NCI-H2227 (cell line): ENCODE results near the gene SAP30L.

Experiments used
- DNase-seq: peaks from one replicate; lab custom pipeline; 2025; ENCODE audit not compliant: unreplicated experiment; lab: John Stamatoyannopoulos, UW

Gene SAP30L, protein sequence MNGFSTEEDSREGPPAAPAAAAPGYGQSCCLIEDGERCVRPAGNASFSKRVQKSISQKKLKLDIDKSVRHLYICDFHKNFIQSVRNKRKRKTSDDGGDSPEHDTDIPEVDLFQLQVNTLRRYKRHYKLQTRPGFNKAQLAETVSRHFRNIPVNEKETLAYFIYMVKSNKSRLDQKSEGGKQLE

DNA sequence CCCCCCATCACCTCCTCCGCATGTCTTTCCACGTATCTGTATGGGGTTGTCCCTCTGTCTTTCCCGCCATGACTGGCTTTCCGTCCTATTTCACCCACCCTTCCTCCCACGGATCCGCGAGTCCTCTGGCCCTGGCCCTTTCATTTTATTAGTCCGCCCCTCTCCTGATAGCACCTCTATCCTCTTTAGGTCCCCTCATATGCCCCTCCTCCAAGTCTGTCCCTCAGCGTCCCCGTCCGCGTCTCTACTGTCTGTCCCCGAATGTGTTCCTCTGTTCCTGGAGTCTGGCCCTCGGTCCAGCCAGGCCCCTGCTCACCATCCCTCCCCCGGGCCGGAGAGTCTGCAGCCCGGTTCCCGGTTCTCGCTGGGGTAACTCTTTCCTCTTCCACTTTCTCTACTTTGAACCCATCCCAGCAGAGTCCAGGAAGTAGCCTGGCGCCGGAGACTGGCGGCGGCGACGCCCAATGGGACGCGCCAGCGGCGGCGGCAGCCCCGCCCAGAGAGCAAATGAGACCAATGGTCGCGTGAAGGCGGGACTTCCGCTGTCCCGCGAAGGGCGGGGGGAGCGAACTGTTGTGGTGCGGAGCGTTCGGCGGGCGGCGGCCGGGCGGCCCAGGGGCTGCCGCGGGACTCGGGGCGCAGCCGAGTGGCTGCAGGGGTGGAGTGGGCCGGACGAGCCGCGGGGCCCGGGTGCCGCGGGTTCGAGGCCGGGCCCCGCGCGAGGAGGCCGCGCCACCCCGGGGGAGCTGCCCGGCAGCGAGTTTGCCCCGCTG lies at the start of gene SAP30L:
TSS of gene SAP30L (plus strand) at position 576 of the 773 bp plus-strand sequence. CDS start 608 bp downstream, outside the sequence.
- peak; percentile 94 for DNase-seq

DNA sequence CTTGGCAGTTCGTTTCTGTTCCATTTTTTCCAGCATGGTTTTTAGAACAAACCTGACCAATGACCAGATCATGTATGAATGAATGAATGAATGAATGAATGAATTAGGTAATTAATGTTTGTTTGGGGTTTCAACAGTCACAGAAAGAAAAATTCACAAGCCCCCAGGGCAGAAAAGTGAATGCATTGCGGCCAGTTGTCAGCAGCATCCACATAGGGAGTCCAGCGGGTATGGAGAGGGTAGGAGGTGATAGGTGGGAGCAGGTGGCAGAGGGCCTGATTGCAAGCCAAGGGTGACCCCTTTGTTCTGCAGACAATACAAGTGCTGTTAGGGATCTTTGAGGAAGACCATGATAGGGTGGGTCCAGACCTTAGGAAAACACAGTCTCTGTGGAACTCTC lies 49.7 kb upstream of the SAP30L start:
- no peak for DNase-seq

DNA sequence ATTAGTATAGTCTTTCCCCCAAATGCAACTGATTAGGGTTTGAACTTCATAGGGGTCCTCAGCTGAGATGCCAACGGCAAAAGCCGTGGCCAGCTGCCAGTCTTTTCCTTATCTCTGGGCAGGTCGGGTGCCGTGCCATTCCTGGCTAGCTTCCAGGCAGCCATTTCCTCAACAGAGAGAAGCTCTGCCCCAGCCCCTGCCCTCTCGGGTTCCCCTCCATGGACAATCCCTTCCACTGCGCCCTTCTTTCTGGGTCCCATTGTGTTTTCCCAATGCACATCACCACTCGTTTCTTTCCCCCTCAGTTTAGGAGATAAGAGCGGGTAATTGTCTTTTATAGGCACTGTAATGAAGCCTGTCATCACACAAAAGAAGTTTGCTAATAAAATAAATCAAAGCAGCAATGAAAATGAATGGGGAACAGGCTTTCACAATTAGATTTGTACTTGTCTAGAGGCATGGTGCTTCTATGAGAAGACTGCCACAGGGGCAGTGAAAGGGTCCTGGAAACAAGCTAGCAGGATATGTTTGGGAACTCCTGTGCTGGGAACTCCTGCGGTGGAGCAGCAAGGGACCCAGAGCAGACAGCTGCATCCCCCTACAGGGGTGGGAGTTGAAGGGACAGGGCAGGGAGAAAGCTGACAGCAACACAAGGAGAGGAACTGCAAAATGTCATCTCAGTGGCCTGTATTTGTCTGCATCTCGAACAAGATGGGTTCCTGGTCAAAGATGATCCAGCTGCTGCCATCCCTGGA lies 48.0 kb upstream of the SAP30L start:
- peak; percentile 40 for DNase-seq

DNA sequence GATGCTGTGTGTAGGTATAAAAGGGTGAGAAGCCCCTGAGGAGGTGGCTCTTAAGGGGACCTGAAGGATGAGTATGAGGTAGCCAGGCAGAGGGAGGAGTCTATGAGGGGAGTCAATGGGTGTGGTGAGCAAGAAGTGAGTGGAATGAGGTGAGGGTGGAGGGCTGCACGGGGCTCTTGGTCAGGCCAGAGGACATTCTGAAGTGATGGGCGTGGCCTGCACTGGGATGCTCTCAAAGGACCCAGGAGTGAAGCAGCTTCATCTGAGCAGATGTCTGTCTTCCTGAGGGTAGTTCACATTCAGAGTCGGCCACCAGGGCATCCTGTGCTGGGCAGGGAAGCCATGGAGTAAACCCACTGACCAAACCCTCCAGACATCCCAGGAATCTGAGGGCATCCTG lies 45.1 kb upstream of the SAP30L start:
- no peak for DNase-seq

DNA sequence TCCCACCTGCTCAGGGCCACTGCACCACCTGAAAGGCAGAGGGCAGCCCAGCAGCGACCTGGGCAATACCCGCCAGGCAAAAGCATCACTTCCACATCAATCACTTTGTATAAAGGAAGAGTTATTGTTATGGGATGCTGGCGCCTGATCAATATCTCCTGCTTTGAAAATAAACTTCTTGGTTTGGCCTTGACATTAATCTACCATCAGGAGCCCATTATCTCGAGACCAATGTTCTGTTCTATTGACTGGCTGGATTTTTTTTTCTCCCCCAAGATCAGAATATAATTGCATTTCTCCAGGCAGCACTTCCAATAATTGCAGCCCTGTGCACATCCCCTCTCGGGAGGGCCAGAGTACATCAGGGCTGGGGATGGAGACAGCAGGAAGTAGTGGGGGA lies 44.4 kb upstream of the SAP30L start:
- peak; percentile 6 for DNase-seq

DNA sequence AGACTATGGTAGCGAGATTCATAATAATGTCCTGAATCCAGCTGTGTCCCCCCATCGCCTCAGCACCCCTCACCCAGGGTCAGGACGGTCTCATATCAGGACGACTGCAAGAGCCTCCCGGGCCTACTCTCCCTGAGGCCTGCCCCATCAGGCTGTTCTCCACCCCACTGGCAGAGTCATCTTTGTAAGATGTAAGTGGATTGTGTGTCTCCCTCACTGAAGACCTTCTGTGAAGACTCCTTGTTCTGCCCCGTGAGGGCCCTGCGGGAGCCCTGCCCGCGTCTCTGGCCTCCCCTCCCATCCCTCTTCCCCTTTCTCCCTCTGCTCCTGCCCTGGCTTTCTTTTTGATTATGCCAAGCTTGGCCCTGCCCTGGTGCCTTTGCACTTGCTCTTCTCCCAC lies 43.9 kb upstream of the SAP30L start:
- no peak for DNase-seq

DNA sequence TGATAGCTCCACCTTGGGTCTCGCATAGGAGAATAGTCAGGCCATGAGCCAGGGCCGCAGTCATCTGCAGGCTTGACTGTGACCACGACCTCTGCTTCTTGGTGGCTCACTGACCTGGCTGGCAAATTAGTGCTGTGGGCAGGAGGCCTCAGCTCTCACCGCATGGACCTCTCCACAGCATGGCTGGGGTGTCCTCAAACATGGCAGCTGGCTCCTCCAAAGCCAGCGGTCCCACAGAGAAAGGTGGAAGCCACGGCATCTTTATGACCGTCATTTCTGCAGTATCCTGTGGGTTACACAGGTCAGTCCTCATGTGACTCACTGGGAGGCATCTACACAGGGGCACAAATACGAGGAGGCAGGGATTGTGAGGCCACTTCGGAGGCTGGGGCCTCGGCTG lies 43.2 kb upstream of the SAP30L start:
- DNase-seq, result no peak

DNA sequence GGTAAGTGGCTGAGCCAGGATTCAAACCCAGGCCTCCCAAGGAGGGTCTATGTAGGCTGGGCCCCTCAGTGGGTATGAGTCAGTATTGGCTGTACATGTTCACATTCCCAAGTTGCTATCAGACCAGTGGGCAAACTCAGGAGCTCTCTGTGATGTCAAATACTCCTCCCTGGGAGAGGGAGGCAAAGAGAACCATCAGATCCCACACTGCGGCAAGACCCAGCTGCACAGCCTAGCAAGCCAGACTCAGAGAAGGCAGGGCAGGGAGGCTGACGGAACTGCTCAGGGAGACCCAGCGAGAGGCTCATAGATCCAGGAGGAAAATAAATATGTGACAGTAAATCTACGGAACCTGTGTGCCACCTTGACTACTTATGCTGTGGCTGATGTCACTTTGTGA lies 42.6 kb upstream of the SAP30L start:
- DNase-seq, result no peak

DNA sequence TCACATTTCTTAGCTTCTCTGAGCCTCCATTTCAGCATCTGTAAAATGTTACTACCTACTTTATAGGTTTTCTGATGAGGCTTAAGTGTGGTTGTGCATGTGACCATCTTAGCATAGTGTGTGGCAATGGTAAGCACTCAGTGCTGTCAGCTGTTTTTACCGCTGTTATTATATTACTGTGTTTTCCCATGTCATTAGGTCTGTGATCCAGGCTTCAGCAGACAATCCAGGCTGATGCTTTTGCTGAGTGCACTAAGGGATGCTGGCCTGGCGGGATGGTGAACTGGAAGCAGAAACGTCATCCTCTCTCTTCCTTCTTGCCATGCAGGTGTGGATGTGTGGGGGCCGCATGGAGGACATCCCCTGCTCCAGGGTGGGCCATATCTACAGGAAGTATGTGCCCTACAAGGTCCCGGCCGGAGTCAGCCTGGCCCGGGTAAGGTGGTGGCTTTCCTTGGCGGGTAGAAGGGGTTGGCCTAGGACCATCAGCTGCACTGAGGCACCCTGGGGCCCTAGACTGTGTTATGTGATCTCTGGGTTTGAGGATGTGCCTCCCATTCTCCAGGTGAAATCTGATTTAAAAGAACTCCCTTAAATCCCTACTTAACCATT lies 41.9 kb upstream of the SAP30L start:
- DNase-seq, result peak; percentile 14

DNA sequence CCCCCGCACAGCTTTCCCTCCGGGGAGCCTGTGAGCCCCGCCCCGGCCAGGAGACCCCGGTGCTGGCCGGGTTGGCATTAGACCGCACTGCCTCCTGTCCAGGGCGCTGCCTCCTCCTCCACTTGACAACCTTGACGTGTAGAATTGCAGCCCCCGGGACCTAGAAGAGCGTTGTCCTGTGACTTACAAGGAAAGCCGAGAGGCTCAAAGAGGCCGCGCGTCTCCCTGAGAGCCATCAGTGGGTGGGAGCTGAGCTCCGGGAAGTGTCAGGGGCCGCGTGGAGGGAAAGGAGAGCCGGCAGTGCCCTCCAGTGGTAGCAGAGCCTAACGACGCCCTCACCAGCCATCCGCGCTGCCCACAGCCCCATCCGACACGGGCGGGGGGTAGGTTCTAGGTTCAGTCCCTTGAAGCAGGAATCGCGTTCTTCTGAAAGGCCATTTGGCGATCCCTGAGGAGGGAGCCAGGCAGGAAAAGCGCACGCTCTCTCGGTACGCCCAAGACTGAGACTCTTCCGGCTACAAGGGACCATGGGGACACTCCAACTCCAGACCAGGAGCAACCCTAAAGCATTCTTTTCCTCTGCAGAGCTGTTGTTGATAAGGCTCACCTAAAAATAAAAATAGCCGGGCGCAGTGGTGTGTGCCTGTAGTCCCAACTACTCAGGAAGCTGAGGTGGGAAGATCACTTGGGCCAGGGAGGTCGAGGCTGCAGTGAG lies 40.6 kb upstream of the SAP30L start:
- peak; percentile 77 for DNase-seq

DNA sequence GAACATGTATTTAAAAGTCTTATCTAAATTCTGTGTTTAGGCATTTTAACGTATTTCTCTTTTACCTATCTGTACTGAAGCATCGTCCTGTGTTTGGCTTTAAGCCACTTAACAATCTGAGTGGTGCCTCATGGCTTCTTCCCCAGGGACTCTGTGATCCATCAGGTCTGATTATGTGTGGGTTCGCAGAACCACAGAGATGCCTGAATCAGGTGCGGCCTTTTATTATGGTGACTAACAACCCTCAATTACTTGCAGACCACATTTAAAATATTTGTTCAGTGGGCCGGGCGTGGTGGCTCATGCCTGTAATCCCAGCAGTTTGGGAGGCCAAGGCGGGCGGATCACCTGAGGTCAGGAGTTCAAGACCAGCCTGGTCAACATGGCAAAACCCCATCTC lies 39.6 kb upstream of the SAP30L start:
- no peak for DNase-seq

DNA sequence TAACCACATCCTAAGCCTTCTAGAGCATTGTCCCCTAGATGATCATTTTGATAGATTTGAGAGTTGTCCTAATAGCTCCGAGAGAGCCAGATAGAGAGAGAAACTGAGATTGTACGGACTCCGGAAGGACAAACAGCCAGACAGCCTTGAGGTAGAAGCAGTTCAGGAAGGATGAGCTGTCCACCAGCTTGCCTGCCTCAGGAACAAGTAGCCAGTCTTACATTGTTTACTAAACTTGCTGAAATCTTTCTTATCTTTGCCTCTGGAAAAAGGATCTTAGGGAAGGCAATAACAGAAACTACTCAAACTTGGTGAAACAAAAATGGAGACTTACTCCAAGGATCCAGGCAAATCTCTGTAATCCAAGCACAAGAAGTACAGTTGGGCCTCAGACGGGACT lies 39.0 kb upstream of the SAP30L start:
- no peak for DNase-seq

DNA sequence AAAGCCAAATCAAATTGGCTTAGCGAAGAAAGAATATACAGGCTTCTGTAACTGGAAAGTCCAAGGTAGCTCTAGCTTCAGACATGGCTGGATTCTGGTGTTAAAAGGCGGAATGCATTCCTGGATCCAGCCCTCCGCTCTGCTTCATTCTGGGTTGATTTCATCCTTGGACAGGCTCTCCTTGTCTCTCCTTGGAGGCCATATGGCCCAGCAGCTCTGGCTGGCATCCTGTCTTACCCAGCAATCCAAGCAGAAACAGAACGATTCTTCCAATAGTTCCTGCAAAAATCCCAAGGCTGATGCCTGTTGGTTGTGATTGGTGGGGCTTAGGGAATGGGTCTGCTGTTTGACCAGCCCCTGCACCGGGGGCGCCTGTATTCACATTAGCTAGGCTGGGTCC lies 37.0 kb upstream of the SAP30L start:
- no peak for DNase-seq

DNA sequence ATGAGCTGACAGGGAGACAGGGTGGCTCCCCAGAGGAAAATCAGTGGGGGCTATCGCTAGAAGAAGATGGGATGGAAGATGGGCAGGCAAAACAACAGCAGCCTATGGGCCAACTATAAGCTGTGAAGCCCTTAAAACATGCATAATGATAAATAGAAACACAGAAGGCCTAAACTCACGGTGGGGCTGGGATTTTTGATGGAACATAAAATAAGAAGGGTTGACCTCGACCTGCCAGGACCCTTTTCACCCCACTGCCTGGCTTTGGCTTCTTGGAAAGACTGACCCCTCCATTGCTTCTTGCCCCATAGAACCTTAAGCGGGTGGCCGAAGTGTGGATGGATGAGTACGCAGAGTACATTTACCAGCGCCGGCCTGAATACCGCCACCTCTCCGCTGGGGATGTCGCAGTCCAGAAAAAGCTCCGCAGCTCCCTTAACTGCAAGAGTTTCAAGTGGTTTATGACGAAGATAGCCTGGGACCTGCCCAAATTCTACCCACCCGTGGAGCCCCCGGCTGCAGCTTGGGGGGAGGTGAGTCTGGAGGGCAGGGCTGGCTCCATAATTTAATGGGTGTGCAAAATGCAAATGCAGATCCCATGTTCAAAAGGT lies 36.5 kb upstream of the SAP30L start:
- DNase-seq, result no peak

DNA sequence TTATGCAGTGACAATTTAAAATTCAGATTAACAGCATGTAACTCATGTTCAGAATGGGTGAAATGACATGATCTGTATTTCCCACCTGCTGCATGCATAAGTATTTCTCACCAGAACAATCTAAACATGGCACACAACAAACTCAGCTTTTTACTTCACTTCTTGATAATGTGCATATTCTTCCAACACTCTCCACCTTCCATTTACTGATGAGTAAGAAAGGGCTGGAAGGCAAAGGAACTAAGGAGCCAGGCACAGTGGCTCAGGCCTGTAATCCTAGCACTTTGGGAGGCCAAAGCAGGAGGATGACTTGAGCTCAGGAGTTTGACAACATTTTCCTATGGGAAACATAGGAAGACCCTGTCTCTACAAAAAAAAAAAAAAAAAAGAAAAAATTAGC lies 35.8 kb upstream of the SAP30L start:
- no peak for DNase-seq

DNA sequence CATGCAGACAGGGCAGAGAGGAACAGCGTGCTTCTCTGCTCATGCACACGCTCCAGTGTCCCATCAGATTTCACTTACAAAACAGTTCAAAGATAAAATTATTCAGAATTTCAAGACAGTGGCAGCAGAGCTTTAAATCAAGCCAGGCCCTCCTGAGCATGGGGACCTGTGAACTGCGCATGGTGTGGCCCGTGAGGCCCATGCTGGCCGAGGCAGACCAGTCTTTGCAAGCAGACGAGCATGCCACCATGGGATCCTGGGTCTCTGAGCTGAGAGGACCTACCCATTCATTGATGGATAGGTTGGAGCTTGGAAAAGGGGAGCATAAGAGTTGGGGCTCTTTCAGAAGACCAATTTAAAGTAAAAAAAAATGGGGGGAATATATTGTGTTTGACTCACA lies 35.0 kb upstream of the SAP30L start:
- DNase-seq, result no peak

DNA sequence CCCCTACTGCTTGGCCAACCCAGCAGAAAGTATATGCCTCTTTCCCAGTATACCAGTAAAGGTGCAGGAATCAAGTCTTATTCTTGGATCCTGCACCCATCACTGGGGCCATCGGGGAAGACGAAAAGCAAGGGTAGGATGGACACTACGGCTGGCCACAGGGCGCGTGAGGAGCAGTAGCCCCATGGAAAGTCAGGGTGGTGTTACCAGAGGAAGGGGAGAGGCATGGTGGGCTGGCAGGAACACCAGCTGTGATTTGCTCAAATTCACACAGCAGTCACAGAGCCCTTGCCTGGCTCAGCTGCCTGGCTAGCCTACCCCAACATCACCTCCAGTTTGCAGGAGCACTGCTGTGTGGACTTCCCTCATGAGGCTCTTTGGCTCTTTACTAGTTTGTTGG lies 34.5 kb upstream of the SAP30L start:
- no peak for DNase-seq

DNA sequence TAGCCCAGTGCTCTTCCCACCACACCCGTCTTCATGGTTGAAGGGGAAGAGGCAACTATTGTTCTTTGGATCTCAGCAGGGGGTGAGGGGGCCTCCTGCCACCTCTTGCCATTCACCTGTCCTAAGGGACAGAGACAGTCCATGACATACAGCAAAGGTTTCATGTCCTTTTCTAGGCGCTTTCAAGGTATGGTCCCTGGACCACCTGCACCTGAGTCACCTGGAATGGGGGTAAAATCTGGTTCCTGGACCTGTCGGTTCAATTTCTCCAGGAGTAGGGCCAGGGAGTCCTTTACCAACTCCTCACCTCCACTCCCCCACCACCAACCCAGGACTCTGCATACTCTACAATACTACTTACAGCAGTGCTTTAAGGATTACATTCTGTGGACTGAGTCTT lies 33.5 kb upstream of the SAP30L start:
- no peak for DNase-seq

DNA sequence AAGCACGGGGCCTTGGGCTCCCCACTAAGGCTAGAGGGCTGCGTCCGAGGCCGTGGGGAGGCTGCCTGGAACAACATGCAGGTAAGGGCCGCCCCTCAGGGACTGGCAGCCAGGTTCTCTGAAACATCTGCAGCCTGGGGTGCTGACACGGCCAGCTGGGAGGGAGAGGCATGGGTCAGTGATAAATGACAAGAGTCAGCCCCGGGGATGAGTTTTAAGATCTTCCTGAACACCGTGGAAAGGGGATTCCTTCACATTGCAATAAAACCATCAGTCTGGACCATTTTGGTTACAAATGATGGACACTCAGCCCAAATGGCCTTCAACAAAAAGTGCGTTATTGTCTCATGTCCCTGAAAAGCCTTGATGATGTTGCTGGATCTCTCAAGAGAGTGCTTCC lies 32.9 kb upstream of the SAP30L start:
- DNase-seq, result no peak

DNA sequence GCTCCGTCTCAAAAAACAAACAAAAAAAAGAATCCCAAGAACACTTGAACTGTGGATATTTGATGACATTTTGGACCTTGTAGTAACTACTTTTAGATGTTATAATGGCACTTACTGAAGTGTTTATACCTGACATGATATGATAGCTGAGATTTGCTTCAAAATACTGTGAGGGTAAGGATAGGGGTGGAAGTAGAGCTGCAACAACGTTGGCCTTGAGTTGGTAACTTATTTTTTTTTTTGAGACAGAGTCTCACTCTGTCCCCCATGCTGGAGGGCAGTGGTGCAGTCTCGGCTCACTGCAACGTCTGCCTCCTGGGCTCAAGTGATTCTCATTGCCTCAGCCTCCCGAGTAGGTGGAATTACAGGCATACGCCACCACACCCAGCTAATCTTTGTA lies 30.7 kb upstream of the SAP30L start:
- no peak for DNase-seq

DNA sequence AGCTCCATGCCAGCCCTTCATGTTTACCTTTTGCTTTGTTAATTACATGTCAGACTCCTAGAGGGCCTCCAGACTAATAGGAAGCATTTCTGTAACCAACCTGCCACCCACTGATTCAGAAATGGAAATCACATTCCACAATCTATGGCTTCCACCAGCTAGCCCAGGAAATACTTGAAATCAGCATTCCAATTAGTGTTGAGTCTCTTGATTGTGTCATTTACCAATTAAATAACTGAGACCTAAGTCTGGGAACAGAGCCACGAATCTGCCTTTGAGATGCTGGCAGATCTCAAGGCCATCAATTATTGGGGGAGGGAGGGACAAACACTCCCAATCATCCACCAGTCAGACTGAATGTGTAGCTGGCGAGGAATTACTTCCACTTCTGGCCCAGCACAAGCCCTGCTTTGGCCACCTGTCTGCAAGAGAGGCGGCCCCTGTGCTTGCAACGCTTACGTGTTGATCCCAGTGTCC lies 27.4 kb upstream of the SAP30L start:
- no peak for DNase-seq
